ENCODE data around the gene GGA3. TPM values are rescaled to one million over a fixed set of nuclear protein-coding genes. Genes with fewer than 3 reads are reported as not detected.

GGA3 gene
- polyA plus RNA-seq, 1 donor (not counting 4 experiments of a cell fraction or from before 2014, with no cell fraction given): 25.2 TPM

- no peak for DNase-seq (ENCODE audit: low read depth, low spot score)
- Histone ChIP-seq H3K27ac (ENCODE audit: control insufficient read depth, insufficient read depth, low read length) (peak overlapping the region; percentile 36), H3K9me3 (ENCODE audit: control insufficient read depth, low read depth, low read length) (no peaks in the 10 kb centered on the region), H3K79me2 (ENCODE audit: control insufficient read depth, insufficient read depth, low read length) (no peaks in the 10 kb centered on the region), H3K9ac (ENCODE audit: control insufficient read depth, extremely low read depth, insufficient read depth, low read length) (peak overlapping the region; percentile 75), H3K4me3 (ENCODE audit: control insufficient read depth in 2 of 3, extremely low read depth in 1 of 3, insufficient read depth in 2 of 3, low read depth in 1 of 3, low read length in 3 of 3) (peak overlapping the region; percentile 70 to 81 (median 70)), H3K27me3 (ENCODE audit: control insufficient read depth, extremely low read depth, insufficient read depth, low read length) (no peaks in the 10 kb centered on the region), H3K4me2 (ENCODE audit: control insufficient read depth, extremely low read depth, insufficient read depth, low read depth, low read length) (peak overlapping the region; percentile 84), H3K4me1 (ENCODE audit: control insufficient read depth, extremely low read depth, insufficient read depth, low read length) (peaks cover 20% of the 10 kb centered on the region), H4K20me1 (ENCODE audit: control insufficient read depth, extremely low read depth, insufficient read depth, low read length) (no peaks in the 10 kb centered on the region), H2AFZ (ENCODE audit: control insufficient read depth, low read length) (peak overlapping the region; percentile 89), H3K9me1 (ENCODE audit: control insufficient read depth, extremely low read depth, insufficient read depth, low read length) (peaks cover 2% of the 10 kb centered on the region), H3K36me3 (ENCODE audit: control insufficient read depth in 2 of 2, extremely low read depth in 1 of 2, insufficient read depth in 2 of 2, low read length in 2 of 2) (peaks cover 10% of the 10 kb centered on the region in 2 experiments)
- no peak for FAIRE-seq
- TF ChIP-seq, protein P1, sequence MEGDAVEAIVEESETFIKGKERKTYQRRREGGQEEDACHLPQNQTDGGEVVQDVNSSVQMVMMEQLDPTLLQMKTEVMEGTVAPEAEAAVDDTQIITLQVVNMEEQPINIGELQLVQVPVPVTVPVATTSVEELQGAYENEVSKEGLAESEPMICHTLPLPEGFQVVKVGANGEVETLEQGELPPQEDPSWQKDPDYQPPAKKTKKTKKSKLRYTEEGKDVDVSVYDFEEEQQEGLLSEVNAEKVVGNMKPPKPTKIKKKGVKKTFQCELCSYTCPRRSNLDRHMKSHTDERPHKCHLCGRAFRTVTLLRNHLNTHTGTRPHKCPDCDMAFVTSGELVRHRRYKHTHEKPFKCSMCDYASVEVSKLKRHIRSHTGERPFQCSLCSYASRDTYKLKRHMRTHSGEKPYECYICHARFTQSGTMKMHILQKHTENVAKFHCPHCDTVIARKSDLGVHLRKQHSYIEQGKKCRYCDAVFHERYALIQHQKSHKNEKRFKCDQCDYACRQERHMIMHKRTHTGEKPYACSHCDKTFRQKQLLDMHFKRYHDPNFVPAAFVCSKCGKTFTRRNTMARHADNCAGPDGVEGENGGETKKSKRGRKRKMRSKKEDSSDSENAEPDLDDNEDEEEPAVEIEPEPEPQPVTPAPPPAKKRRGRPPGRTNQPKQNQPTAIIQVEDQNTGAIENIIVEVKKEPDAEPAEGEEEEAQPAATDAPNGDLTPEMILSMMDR (optimal IDR thresholded peaks at IDR 0.05 in 1 of 3, IDR thresholded peaks at IDR 0.05 in 1 of 3, conservative IDR thresholded peaks at IDR 0.05 in 1 of 3; ENCODE audit: extremely low read depth in 1 of 3, insufficient read depth in 2 of 3, low read length in 3 of 3): peak in 2 of 3 experiments; percentile 51 to 77
- TF ChIP-seq EZH2 (IDR thresholded peaks at IDR 0.05; ENCODE audit: low read length): no peak
- dilution Hi-C loops (cut with MboI; ENCODE audit: extremely low pct_ligation_motif_present, low sequenced_read_pairs): no loop called here
Observed at GRCh38 chr17:75271233-75271954, 10.0 kb upstream of the GGA3 start.

DNA sequence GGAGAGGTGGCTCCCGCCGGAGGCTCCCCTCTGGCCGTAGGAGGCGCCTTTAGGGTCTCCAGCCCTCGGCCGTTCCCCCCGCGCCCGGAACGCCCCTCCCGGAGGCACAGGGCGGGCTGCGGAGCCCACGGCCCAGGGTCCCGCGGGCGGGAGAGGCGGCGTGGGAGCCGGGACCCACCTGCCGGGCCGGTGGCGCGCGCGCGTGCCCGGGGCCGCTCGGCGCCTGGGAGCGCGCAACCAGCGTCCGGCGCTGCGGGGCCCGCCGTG is 9.5 kb upstream of the GGA3 start, which contains the start of gene MIF4GD:
TSS of gene MIF4GD (minus strand) at position 266 of the 267 bp plus-strand sequence. CDS start 1,036 bp downstream, outside the sequence.
- no peak for DNase-seq (ENCODE audit: low read depth, low spot score)
- peak within 1 kb of the TSS; percentile 70 to 89 (median 72) for H3K4me3 ChIP-seq (ENCODE audit: control insufficient read depth in 2 of 3, extremely low read depth in 1 of 3, insufficient read depth in 2 of 3, low read depth in 1 of 3, low read length in 3 of 3)
- peaks cover 20% of the 10 kb centered on the region for H3K4me1 ChIP-seq (ENCODE audit: control insufficient read depth, extremely low read depth, insufficient read depth, low read length)
- H3K36me3 ChIP-seq (ENCODE audit: control insufficient read depth in 2 of 2, extremely low read depth in 1 of 2, insufficient read depth in 2 of 2, low read length in 2 of 2): peaks cover 13 to 15% of the 10 kb centered on the region in 2 experiments
- TF ChIP-seq EZH2 (IDR thresholded peaks at IDR 0.05; ENCODE audit: low read length): no peak
- TF ChIP-seq, protein P1 (optimal IDR thresholded peaks at IDR 0.05 in 1 of 3, IDR thresholded peaks at IDR 0.05 in 1 of 3, conservative IDR thresholded peaks at IDR 0.05 in 1 of 3; ENCODE audit: extremely low read depth in 1 of 3, insufficient read depth in 2 of 3, low read length in 3 of 3): no peak
- peaks cover 2% of the 10 kb centered on the region for H3K9me1 ChIP-seq (ENCODE audit: control insufficient read depth, extremely low read depth, insufficient read depth, low read length)
- no peaks in the 10 kb centered on the region for H3K27me3 ChIP-seq (ENCODE audit: control insufficient read depth, extremely low read depth, insufficient read depth, low read length)
- H3K27ac ChIP-seq (ENCODE audit: control insufficient read depth, insufficient read depth, low read length): peak within 1 kb of the TSS; percentile 41
- H3K79me2 ChIP-seq (ENCODE audit: control insufficient read depth, insufficient read depth, low read length): no peaks in the 10 kb centered on the region
- H3K9me3 ChIP-seq (ENCODE audit: control insufficient read depth, low read depth, low read length): no peaks in the 10 kb centered on the region
- peak within 1 kb of the TSS; percentile 75 for H3K9ac ChIP-seq (ENCODE audit: control insufficient read depth, extremely low read depth, insufficient read depth, low read length)
- dilution Hi-C loops (cut with MboI; ENCODE audit: extremely low pct_ligation_motif_present, low sequenced_read_pairs): no loop called here
- peak within 1 kb of the TSS; percentile 89 for H2AFZ ChIP-seq (ENCODE audit: control insufficient read depth, low read length)
- peak within 1 kb of the TSS; percentile 84 for H3K4me2 ChIP-seq (ENCODE audit: control insufficient read depth, extremely low read depth, insufficient read depth, low read depth, low read length)
- no peak for FAIRE-seq
- H4K20me1 ChIP-seq (ENCODE audit: control insufficient read depth, extremely low read depth, insufficient read depth, low read length): no peaks in the 10 kb centered on the region
